ENCODE results near the gene TBL2. TPM values are rescaled to one million over a fixed set of nuclear protein-coding genes. Genes with fewer than 3 reads are reported as not detected.
"Not testable (repeated sequence)": the region's sequence is repeated elsewhere in the genome, so short reads cannot be mapped to it uniquely, and the experiment has no call there.

TBL2 gene
- polyA plus RNA-seq, 4 donors, result 39.3 to 42.5 (median 40.6) TPM

DNA sequence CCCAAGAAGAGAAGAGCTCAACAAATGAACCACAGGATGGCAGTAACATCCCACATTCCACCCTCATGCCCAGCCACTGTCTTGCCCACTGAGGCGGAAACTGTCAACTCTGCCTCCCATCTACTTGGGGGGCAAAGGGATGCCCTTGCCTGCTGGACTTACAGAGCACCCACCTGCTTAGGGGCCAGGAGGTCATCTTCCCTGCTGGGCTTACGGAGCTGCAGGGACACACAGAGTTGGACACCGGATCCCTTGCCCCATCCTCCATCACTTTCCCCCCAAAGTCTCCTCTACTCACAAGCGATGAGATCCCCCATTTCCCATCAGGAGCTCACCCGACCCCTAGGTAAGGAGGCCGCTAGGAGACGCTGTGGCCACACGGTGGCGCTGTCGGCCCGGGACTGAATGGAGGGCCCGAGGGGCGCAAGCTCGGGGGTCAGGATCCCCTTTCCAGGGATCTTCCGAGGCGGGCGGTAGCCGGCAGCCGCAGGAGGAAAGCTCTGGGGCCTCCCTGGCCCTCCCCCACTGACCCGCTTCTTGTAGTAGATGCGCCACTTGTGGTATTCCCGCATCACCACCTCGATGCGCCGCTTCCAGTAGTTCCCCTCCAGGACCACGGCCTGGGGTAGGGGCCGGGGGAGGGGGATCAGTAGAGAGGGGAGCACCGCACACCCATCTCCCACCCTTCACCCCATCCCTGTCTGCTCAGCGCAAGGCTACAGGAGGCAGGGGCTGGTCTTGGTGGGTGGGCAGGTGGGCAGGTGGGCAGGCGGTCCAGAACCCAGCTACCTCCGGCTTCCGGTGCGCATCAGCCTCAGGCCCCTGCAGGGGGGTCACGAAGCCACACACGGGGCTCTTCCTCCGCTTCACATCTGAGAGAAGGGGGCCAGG, 28.7 kb upstream of the TBL2 start:
- DNase-seq (ENCODE audit: low read depth in 4 of 4, low spot score in 2 of 4), result no peak

DNA sequence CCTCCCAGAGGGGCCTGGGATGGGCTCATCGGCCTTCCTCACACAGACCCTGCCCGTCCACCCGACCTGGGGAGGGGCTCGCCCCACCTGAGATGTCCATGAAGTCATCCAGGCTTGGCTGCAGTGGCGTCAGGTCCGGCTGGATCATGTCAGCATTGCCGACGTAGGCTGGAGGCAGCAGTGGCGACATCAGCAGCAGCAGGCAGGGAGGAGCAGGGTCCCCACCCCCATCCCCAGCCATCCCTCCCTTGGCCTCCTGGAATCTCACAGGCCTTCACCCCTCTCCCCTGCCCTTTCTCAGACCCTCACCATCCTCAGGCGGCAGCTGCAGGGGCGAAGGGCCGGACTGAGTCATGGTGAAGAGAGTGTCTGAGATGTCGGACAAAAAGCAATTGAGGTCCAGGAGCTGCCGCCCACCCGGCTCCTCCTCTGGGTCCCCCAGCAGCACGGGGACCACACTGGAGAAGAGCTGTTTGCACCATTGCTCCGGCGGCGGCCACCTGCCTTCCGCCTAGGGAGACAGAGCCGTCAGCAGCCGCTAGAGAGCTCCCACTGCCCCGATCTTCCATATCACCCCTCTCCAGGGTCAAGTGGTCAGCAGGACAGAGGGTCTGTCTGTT, 27.3 kb upstream of the TBL2 start:
- DNase-seq (ENCODE audit: low read depth in 4 of 4, low spot score in 2 of 4), result no peak

DNA sequence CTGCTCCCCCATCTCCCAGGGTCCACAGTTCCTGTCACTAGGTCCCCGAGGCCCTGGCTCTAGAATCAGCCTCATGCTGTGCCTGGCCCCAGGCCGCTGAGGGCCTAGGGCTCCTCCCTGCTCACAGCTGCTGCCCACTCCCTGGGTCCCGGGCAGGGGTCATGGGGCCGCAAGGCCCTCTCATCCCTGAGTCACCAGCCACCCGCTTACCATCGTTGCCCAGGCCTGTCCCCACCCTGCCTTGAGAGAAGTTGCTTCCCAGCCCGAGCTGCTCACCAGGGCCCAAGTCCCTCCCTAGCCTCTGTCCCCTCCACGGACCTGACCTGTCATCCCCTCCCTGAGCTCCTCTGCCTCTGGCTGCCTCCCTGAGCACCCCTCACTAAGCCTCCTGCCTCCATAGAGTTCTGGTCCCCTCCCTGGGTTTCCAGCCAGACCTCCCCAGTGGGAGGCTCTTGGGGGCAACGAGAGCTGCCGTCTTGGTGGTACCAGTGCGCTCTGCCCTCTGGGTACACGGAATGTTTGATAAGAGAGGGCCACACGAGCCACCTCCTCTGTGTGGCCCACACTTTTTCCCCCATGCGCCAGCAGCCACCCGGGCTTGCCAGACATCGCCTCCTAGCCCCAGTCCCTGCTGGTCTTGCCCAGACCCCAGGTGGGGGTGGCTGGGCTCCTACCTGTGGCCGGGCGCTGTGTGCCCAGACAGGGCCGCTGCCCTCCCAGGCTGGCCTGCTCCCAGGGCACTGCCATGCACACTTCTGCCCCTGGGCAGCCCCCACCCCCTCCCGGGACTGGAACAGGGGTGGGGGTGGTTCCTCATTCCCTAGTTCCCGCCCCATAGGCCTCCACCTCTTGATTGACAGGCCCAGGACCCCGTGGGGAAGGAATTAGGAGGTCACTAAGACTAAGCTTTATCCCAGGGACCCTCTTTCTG, 24.6 kb upstream of the TBL2 start:
- no peak for DNase-seq (ENCODE audit: low read depth in 4 of 4, low spot score in 2 of 4)

DNA sequence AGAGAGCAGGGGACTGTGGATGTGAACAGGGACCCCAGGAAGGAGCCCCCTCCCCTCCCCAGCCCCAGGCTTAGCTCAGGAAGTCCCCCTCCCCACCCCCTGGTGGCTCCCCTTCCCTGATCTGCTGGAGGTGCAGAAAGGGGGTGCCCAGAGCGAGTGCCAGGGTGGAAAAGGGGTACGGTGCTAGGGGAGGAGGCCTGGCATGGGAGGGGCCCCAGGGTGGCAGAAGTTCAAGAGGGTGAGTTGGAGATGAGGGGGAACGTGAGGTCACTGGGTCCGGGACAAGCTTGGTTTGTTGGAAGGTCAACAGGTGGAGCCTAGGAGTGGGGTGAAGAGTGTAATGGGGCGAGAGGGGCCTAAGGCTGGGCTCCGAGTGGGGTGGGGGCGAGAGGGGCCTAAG, 21.5 kb upstream of the TBL2 start:
- no peak for DNase-seq (ENCODE audit: low read depth in 4 of 4, low spot score in 2 of 4)

DNA sequence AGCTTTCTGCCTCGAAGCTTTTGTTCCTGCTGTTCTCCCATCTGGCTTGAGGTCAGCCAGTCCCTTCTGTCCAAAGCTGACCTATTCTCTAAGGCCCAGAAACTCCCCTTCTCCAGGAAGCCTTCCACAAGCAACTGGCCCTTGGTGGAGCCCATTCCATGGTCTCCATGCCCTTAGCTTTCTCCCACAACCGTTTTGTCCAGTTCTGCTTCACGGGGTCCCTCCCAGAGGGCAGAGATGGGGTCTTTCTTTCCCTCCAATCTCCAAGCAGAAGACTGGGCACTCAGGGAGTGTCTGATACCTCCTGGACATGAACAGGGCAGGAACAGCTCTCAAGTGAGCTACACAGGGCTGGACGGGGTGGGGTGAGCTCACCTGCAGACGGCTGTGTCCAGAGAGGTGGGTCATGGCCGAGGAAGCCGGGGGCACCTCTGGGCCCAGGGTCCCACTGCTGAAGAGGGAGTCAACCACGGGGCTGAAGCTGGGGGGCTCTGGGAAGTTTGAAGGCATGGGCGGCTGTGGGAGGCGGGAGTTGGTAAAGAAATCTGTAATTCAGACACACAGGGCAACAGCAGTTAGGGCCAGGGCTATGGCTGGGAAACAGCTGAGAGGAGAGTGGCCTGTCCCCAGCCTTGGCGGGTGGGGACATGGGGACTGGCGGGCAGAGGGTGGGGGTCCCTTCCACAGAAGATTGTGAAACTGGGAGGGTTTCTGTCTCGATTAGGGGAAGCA, 20.9 kb upstream of the TBL2 start:
- DNase-seq (ENCODE audit: low read depth in 4 of 4, low spot score in 2 of 4), result no peak

DNA sequence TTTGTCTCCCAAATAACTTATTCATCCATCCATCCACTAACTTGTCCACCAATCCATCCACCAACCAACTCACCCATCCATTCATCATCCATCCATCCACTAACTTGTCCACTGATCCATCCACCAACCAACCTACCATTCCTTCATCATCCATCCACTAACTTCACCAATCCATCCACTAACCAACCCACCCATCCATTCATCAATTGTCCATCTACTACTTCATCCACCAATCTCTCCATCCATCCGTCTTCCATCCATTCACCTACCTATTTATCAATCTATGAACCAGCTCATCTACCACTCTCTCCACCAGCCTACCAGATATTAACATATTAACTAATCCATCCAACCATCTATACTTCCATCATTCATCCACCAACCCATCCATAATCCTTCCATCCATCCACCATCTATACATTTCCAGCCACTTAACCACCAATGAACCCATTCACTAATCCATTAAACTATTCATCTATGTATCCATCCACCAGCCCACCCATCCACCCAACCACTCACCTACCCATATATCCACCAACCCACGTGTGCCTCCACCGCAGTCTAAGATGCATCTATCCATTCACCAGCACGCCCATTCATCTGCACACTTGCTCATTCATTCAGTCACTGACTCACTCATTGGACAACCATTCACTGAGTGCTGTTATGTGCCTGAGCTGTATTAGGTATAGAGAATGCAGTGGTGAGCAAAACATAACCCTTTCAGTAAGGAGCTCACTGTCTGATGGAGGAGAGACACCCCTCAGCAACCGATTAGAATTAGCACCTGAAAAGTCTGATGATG, 19.8 kb upstream of the TBL2 start:
- DNase-seq (ENCODE audit: low read depth in 4 of 4, low spot score in 2 of 4), result no peak

DNA sequence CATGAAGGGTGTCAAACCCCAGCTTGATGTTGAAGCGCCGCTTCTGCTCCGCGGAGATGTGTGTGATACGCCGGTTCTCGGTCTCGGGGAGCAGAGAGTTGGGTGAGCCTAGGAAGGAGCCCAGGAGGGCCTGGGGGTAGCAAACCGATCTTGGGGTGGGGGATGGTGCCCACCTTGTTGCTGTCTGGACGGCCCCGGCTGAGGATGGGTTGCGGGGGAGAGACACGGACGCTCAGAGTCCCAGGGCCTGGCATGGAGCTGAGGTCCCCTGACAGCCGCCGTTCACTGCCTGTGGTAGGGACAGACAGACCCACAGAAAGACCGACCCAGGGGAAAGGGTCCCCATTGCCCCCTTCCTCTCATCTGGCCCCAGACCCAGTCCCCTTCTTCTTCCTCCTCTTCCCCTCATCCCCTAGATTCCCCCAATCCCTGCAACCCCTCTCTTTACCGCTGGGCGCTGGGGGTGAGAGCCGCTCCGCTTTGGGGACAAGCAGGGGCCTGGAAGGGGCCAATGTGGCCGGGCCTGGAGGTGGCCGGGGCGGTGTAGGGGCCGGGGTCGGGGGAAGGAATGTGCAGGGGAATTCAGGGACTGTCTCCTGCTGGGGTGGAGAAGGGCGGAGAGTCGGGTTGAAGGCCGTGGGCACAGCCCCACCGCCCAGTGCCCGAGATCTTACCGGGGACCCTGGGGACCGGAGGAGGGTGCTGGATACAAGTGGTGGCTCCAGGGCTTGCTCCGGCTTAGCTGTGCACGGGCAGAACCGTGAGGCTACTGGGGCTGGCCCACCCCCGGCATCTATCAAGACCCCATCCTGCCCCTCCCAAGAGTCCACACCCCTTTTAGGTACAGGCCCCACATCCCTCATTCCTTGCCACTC, 18.0 kb upstream of the TBL2 start:
- no peak for DNase-seq (ENCODE audit: low read depth in 4 of 4, low spot score in 2 of 4)

DNA sequence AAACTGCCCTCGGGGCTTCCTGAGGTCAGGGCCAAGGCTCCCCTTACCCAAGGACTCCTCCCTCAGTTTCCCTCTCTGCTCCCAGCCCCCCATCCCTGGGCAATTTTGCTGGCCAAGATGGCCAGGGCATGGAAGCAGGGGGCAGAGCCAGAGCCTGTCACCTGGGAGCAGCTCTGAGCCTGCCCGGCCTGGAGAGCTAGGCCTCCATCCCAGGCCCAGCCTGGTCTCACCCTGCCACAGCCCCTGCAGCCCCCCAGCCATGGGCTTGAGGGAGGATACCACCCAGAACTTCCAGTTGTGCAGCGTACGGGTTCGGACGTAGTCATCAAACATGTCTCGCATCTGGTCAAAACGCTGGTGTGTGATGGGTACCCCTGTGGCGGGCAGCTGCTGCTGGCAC, 17.0 kb upstream of the TBL2 start:
- DNase-seq (ENCODE audit: low read depth in 4 of 4, low spot score in 2 of 4), result no peak

DNA sequence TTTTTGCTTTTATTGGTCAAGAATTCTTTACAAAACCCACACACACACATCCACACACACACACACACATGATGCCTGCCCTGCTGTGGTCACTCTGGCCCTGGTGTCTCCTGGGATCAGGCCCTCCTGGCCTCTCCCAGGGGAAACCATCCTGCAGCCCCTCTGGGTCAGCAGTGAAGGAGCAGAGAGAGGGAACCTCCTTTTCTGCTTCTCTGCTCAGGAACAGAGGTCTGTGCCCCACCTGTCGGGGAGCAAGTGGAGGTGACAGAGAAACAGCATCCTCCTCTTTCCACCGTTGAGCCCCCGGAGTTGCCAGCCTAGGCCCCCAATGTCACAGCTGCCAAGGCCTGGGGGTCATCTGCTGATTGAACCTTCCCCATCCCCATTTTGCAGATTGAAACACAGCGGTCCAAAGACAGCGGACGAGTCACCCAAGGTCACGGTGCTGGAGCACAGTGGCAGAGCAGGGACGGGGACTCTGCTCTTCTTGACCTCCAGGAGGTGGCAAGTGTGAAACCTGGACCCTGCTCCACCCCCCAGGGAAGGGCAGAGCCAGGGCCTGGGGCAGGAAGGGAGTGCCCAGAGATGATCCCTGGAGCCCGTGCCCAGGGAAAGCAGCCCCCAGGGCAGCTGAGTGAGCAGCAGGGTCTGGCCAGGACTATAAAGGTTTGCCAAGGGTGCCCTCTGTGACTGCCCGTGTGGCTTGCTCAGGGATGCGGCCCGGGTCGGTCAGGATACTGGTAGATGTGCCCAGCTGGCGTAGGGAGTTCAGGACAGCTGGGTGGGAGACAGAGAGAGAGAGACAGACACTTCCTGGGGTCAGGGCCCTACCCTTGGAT, 15.0 kb upstream of the TBL2 start:
- DNase-seq (ENCODE audit: low read depth in 4 of 4, low spot score in 2 of 4), result no peak

DNA sequence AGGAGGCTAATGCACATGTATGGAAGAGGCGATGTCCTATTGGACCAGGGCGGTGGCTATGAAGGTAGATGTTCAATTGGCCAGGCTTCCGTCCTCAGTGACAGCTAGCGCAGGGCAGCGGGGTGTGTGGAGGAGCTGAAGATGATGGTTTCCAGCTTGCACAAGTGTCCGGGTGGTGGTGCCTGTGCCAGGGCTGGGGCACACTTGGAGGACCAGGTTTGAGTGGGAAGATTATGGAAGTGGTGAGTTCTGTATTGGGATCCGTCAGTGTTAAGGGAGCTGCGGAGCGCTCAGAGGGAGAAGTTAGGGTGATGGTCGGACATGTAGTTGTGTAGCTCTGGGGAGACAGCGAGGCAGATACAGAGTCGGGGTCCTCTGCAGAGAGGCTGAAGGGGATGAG, 8.5 kb upstream of the TBL2 start:
- no peak for DNase-seq (ENCODE audit: low read depth in 4 of 4, low spot score in 2 of 4)

DNA sequence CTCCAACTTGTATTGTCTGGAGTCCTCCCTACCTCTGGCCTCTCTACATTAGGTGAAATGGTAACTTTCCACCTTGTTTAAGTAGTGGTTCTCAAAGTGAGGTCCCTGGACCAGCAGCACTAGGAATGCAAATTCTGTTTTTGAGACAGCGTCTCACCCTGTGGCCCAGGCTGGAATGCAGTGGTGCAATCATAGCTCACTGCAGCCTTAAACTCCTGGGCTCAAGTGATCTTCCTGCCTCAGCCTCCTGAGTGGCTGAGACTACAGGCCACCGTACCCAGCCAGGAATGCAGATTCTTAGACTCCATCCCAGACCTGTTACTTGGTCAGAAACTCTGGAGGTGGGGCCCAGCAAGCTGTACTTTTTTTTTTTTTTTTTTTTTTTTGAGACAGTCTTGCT, 6.8 kb upstream of the TBL2 start:
- no peak for DNase-seq (ENCODE audit: low read depth in 4 of 4, low spot score in 2 of 4)

DNA sequence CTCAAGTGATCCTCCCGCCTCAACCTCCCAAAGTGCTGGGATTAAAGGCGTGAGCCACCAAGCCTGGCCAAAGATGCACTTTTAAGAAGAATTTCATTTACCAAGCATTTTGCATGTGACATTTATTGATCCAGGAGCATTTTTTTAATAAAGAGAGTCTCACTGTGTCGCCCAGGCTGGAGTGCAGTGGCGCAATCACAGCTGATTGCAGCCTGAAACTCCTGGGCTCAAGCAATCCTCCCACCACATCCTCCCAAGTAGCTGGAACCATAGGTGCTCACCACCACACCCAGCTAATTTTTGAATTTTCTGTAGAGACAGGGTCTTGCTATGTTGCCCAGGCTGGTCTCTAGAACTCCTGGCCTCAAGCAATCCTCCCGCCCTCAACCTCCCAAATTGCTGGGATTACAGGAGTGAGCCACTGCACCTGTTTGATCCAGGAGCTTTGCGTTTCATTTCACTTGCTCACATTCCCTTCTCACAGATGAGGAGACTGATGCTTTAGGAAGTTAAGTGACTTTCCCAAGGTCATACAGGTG, 4.4 kb upstream of the TBL2 start:
- no peak for DNase-seq (ENCODE audit: low read depth in 4 of 4, low spot score in 2 of 4)

DNA sequence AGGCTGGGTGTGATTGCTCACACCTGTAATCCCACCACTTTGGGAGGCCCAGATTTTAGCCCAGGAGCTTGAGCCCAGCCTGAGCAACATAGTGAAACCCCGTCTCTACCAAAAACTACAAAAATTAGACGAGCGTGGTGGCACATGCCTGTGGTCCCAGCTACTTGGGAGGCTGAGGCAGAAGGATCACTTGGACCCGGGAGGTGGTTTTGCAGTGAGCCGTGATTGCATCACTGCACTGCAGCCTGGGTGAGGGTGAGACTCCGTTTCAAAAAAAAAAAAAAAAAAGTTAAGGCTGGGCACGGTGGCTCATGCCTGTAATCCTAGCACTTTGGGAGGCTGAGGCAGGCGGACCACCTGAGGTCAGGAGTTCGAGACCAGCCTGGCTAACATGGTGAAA, 2.6 kb upstream of the TBL2 start:
- not testable (repeated sequence) for DNase-seq (ENCODE audit: low read depth in 4 of 4, low spot score in 2 of 4)

DNA sequence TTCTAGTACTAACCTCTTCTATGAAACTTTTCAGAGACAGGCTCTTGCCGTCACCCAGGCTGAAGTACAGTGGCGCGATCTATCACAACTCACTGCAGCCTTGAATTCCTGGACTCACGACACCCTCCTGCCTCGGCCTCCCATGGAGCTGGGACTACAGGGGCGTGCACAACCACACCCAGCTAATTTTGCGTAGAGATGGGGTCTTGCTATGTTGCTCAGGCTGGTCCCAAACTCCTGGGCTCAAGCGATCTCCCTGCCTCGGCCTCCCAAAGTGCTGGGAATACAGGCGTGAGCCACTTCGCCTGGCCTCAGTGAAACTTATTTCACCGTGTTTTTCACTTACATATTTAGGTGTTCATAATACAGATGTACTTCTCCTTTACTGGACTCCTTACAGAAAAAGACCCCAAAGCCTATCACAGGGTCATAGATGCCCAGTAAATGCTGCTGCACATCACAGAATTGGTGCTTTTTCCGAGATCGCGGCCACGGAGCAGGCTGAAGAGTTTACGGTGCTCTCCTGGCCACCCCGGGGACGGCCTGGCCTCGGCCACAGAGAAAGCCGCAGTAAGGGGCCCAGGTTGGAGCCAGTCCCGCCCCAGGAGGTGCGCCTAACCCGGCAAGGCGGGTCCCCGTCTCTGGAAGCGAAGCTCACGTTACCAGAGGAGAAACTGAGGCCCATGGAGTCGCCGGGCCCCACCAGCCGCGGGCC, 595 bp downstream of the TBL2 start:
- no peak for DNase-seq (ENCODE audit: low read depth in 4 of 4, low spot score in 2 of 4)

DNA sequence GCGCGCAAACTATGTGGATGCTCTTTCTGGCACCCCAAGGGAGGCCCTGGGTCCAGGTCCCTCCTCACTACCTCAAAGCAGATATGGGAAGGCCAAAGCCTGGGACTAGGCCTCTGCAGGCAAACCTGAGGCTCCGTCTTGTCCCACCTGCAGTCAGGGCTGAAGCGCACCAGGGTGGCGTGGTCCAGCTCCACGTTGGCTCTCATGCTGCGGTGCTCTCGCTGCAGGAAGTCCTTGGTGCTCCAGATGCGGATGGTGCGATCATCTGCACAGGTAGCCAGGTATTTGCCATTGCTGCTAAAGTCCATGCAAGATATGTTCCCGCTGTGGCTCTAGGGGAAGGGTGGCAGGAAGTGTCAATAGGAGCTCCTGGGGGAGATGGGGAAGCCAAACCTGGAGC, 4.6 kb downstream of the TBL2 start:
- DNase-seq (ENCODE audit: low read depth in 4 of 4, low spot score in 2 of 4), result no peak

DNA sequence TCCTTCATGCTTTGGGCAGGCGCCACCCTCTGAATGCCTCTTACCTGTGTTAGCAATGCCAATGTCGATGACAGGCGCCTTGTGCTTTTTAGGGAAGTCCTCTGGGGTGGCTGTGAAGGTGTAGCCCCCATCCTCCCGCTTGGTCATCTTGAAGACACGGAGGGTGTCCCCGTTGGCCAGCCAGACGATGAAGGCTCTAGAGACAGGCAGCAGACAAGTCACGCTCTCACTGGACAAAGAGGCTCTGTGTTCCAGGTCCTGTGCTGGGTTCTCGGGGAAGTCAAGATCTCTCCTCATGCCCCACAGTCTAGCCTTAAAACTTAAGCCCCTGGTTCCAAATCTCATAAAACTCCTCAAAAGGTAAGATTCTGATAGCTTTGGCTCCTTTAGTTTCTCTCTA, 5.1 kb downstream of the TBL2 start:
- no peak for DNase-seq (ENCODE audit: low read depth in 4 of 4, low spot score in 2 of 4)

DNA sequence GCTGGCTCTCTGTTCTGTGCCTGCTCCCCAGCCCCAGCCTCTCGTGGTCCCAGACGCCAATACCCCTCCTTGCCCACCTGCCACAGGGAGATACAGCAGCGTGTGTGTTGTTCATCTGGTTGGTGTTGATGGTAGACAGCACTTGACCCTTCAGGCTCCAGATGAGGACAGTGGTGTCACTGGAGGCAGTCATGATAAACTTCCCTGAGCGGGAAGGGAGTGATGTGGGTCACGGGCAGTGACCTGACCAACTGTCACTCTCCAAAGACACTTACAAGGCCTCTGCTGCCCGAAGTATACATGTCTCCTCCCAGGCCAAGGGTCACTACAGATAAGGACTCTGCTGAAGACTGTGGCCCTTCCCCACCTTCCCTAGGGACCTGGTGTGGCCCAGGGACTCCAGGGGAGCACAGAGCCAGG, 5.6 kb downstream of the TBL2 start:
- DNase-seq (ENCODE audit: low read depth in 4 of 4, low spot score in 2 of 4), result no peak

Measured in left renal cortex interstitium (tissue), 4 donors.